ENCODE results near the gene KRT82. TPM values are rescaled to one million over a fixed set of nuclear protein-coding genes. Genes with fewer than 3 reads are reported as not detected.
A peak's percentile ranks its signal among the peaks of the same experiment; 100 is the strongest.

The KRT82 gene
- total and polyA plus RNA-seq, 4 donors = not detected

DNA sequence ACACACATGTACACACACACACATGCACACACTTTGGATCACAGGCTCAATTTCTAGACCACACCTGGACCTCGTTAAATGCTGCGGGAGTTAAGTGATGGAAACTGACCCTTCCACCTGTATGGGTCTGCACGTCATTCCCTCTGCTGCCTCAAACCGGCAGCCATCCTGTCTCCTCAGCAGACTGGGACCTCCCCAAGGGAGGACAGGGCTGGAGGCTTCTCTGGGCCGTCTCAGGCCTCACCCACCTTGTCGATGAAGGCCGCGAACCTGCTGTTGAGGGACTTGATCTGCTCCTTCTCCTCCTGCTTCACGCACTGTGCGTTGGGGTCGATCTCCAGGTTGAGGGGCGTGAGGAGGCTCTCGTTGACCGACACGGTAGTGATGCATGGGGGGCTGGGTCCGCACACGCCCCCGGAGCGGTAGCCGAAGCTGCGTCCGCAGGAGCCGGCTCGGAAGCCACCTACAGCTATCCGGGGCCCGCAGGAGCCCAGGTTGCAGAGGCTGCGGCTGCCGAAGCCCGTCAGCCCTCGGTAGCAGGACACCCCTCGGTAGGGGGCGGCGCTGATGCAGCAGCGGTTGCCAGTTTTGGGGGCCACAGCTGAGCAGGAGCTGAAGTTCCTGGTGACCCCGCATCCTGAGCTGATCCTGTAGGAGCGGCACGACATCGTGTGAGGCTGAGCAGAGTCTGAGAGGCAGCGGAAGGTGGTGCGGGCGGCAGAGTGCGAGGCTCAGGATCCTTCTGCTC, 39.2 kb downstream of the KRT82 start, which contains the start of gene KRT85:
KRT85 (minus strand) TSS at position 744 of the 748 bp plus-strand sequence; CDS start at position 668, 76 bp downstream.
- Histone ChIP-seq H3K36me3 (ENCODE audit: control insufficient read depth, insufficient read depth, low read length) (no peaks in the 10 kb centered on the region), H3K4me3 (ENCODE audit: low read depth, low read length) (no peak within 1 kb of the TSS), H3K9me3 (ENCODE audit: control insufficient read depth, insufficient read depth, low read length) (no peaks in the 10 kb centered on the region), H3K27me3 (ENCODE audit: control insufficient read depth, insufficient read depth, low read length) (peaks cover 2% of the 10 kb centered on the region), H3K27ac (ENCODE audit: low read depth, low read length) (no peak within 1 kb of the TSS), H3K4me1 (ENCODE audit: control insufficient read depth, insufficient read depth, low read length) (peaks cover 14% of the 10 kb centered on the region)
- DNase-seq (ENCODE audit: low read depth in 4 of 6, low spot score in 6 of 6) = no peak
- 71% methylated on average over 42 of the region's 42 CpGs for WGBS (ENCODE audit: insufficient coverage)

GRCh38 chr12:52364901-52365489, 41.1 kb downstream of the KRT82 start:
- DNase-seq (ENCODE audit: low read depth in 4 of 6, low spot score in 6 of 6) = no peak
- Histone ChIP-seq H3K27ac (ENCODE audit: low read depth, low read length) (no peak overlapping the region), H3K27me3 (ENCODE audit: control insufficient read depth, insufficient read depth, low read length) (peaks cover under 1% of the 10 kb centered on the region), H3K36me3 (ENCODE audit: control insufficient read depth, insufficient read depth, low read length) (no peaks in the 10 kb centered on the region), H3K9me3 (ENCODE audit: control insufficient read depth, insufficient read depth, low read length) (no peaks in the 10 kb centered on the region), H3K4me3 (ENCODE audit: low read depth, low read length) (no peak overlapping the region), H3K4me1 (ENCODE audit: control insufficient read depth, insufficient read depth, low read length) (no peaks in the 10 kb centered on the region)
- WGBS (ENCODE audit: insufficient coverage) = 83% methylated on average over 13 of the region's 14 CpGs

DNA sequence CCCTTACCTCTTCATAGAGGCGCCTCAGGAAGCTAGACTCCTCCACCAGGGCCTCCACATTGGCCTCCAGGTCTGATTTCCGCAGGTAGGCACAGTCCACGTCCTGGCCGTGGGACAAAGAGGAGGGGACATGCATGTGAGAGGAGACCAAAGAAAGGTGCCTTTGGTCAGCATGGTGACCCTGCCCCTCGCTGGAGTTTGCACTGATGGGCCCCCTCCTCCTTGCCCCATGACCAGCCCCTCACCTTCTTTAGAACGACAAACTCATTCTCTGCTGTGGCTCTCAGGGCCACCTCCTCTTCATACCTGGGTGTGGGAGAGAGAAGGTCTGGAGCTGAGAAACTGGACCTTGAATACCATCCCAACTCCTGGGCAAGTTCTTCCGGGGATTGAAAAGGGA, 42.1 kb downstream of the KRT82 start:
- Histone ChIP-seq H3K36me3 (ENCODE audit: control insufficient read depth, insufficient read depth, low read length) (no peaks in the 10 kb centered on the region), H3K27ac (ENCODE audit: low read depth, low read length) (no peak overlapping the region), H3K27me3 (ENCODE audit: control insufficient read depth, insufficient read depth, low read length) (no peaks in the 10 kb centered on the region), H3K4me1 (ENCODE audit: control insufficient read depth, insufficient read depth, low read length) (no peaks in the 10 kb centered on the region), H3K4me3 (ENCODE audit: low read depth, low read length) (no peak overlapping the region), H3K9me3 (ENCODE audit: control insufficient read depth, insufficient read depth, low read length) (no peaks in the 10 kb centered on the region)
- no peak for DNase-seq (ENCODE audit: low read depth in 4 of 6, low spot score in 6 of 6)
- 100% methylated on average over 1 of the region's 7 CpGs for WGBS (ENCODE audit: insufficient coverage)

GRCh38 chr12:52363111-52363679, 42.9 kb downstream of the KRT82 start:
- Histone ChIP-seq H3K4me1 (ENCODE audit: control insufficient read depth, insufficient read depth, low read length) (no peaks in the 10 kb centered on the region), H3K36me3 (ENCODE audit: control insufficient read depth, insufficient read depth, low read length) (no peaks in the 10 kb centered on the region)

GRCh38 chr12:52362118-52362726, 43.9 kb downstream of the KRT82 start:
- Histone ChIP-seq H3K27me3 (ENCODE audit: control insufficient read depth, insufficient read depth, low read length) (no peaks in the 10 kb centered on the region), H3K36me3 (ENCODE audit: control insufficient read depth, insufficient read depth, low read length) (no peaks in the 10 kb centered on the region), H3K4me3 (ENCODE audit: low read depth, low read length) (no peak overlapping the region), H3K9me3 (ENCODE audit: control insufficient read depth, insufficient read depth, low read length) (no peaks in the 10 kb centered on the region), H3K4me1 (ENCODE audit: control insufficient read depth, insufficient read depth, low read length) (no peaks in the 10 kb centered on the region), H3K27ac (ENCODE audit: low read depth, low read length) (no peak overlapping the region)
- WGBS (ENCODE audit: insufficient coverage) = 90% methylated on average over 11 of the region's 11 CpGs
- DNase-seq (ENCODE audit: low read depth in 4 of 6, low spot score in 6 of 6) = no peak

More at GRCh38 chr12:52363111-52363679, 42.9 kb downstream of the KRT82 start:
- Histone ChIP-seq H3K27ac (ENCODE audit: low read depth, low read length) (no peak overlapping the region), H3K27me3 (ENCODE audit: control insufficient read depth, insufficient read depth, low read length) (no peaks in the 10 kb centered on the region), H3K4me3 (ENCODE audit: low read depth, low read length) (no peak overlapping the region), H3K9me3 (ENCODE audit: control insufficient read depth, insufficient read depth, low read length) (no peaks in the 10 kb centered on the region)
- WGBS (ENCODE audit: insufficient coverage) = 96% methylated on average over 12 of the region's 12 CpGs
- no peak for DNase-seq (ENCODE audit: low read depth in 4 of 6, low spot score in 6 of 6)

DNA sequence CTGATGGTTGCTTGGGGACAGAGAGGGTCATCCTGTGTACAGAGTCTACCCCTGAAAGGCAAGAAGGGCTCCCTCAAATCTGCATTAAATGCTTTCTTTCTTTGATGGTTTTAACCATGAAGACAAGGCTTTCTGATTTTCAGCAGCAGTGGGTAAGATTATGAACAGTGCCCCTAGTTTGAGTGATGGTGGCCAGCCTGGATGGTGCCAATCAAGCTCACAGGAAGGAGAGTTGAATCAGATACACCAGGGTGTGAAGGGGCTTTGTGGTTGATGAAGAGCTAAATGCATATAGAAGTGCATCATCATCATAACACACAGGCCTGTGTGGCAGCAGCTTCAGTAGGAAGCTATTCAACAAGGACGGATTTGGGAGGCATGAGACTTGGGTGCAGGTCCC, 44.6 kb downstream of the KRT82 start:
- no peaks in the 10 kb centered on the region for H3K4me1 ChIP-seq (ENCODE audit: control insufficient read depth, insufficient read depth, low read length)
- no peak overlapping the region for H3K4me3 ChIP-seq (ENCODE audit: low read depth, low read length)
- H3K27me3 ChIP-seq (ENCODE audit: control insufficient read depth, insufficient read depth, low read length) = no peaks in the 10 kb centered on the region
- no peak for DNase-seq (ENCODE audit: low read depth in 4 of 6, low spot score in 6 of 6)
- no peaks in the 10 kb centered on the region for H3K36me3 ChIP-seq (ENCODE audit: control insufficient read depth, insufficient read depth, low read length)
- H3K9me3 ChIP-seq (ENCODE audit: control insufficient read depth, insufficient read depth, low read length) = no peaks in the 10 kb centered on the region
- no CpG with 5 or more reads among the region's 1 CpG for WGBS (ENCODE audit: insufficient coverage)
- H3K27ac ChIP-seq (ENCODE audit: low read depth, low read length) = no peak overlapping the region

DNA sequence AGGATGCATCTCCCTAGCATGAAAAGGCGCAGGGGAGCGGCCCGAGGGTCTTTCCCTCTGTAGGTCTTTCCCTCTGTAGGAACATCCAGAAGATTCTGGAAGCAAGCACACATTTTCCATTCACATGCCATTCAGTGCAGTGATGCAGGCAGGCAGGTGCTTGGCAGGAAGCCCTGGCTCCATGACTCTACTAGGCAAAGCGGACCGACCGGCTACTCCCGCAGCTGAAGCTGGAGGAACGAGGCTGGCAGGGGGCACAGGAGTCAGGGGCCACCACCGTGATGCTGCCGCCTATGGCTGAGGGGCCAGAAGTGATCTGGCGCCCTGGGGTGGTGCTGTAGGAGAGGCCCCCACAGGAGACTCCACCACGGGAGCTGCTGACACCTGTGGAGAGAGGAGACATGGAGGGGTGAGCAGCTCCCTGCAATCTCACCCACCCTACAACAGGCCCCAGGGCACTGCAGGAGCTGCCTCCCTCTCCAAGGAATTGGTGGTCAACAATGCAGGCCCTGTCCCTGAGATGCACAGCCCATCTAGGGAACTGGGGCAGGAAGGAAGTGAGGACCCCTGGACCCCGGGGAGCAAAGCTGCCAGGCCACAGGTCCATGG, 45.4 kb downstream of the KRT82 start:
- 66% methylated on average over 11 of the region's 13 CpGs for WGBS (ENCODE audit: insufficient coverage)
- Histone ChIP-seq H3K9me3 (ENCODE audit: control insufficient read depth, insufficient read depth, low read length) (no peaks in the 10 kb centered on the region), H3K27me3 (ENCODE audit: control insufficient read depth, insufficient read depth, low read length) (no peaks in the 10 kb centered on the region), H3K36me3 (ENCODE audit: control insufficient read depth, insufficient read depth, low read length) (no peaks in the 10 kb centered on the region), H3K27ac (ENCODE audit: low read depth, low read length) (no peak overlapping the region), H3K4me3 (ENCODE audit: low read depth, low read length) (no peak overlapping the region), H3K4me1 (ENCODE audit: control insufficient read depth, insufficient read depth, low read length) (peaks cover 1% of the 10 kb centered on the region)
- peak in 1 of 6 donors; percentile 55 for DNase-seq (ENCODE audit: low read depth in 4 of 6, low spot score in 6 of 6)

DNA sequence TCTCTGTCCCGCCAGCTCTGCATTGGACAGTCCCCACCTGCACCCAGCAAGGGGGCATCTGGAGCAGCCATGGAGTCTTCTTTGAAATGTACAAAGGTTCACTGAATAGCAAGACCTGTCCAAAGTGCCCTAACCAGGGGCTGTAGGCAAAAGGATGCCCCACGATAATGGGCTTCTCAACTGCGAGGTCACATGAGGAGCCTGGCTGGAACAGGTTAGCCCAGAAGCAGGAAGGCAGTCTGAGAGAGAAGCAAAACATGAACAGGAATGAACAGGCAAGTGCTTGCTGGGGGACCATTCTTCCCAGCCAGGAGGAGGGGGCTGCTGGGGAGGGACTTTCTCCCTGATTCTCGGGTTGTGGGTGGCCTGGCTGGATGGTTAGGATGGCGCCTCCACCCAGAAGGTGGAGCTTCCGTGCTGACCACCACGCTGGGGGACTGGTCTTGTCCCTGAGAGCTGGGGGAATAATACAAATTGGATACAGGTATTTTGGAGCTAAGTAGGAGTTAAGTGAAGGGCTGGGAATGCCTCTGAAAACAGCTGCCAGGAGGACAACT, 46.0 kb downstream of the KRT82 start:
- Histone ChIP-seq H3K9me3 (ENCODE audit: control insufficient read depth, insufficient read depth, low read length) (no peaks in the 10 kb centered on the region), H3K4me1 (ENCODE audit: control insufficient read depth, insufficient read depth, low read length) (peaks cover 2% of the 10 kb centered on the region), H3K27ac (ENCODE audit: low read depth, low read length) (no peak overlapping the region), H3K4me3 (ENCODE audit: low read depth, low read length) (no peak overlapping the region), H3K27me3 (ENCODE audit: control insufficient read depth, insufficient read depth, low read length) (no peaks in the 10 kb centered on the region), H3K36me3 (ENCODE audit: control insufficient read depth, insufficient read depth, low read length) (no peaks in the 10 kb centered on the region)
- DNase-seq (ENCODE audit: low read depth in 4 of 6, low spot score in 6 of 6) = no peak
- 85% methylated on average over 7 of the region's 7 CpGs for WGBS (ENCODE audit: insufficient coverage)

GRCh38 chr12:52359621-52360061, 46.5 kb downstream of the KRT82 start:
- whole genome bisulfite sequencing (ENCODE audit: insufficient coverage) = 89% methylated on average over 5 of the region's 5 CpGs
- no peak overlapping the region for H3K4me3 ChIP-seq (ENCODE audit: low read depth, low read length)
- H3K4me1 ChIP-seq (ENCODE audit: control insufficient read depth, insufficient read depth, low read length) = peaks cover 2% of the 10 kb centered on the region
- H3K27me3 ChIP-seq (ENCODE audit: control insufficient read depth, insufficient read depth, low read length) = no peaks in the 10 kb centered on the region
- H3K9me3 ChIP-seq (ENCODE audit: control insufficient read depth, insufficient read depth, low read length) = no peaks in the 10 kb centered on the region
- H3K36me3 ChIP-seq (ENCODE audit: control insufficient read depth, insufficient read depth, low read length) = no peaks in the 10 kb centered on the region
- H3K27ac ChIP-seq (ENCODE audit: low read depth, low read length) = no peak overlapping the region
- no peak for DNase-seq (ENCODE audit: low read depth in 4 of 6, low spot score in 6 of 6)

All from spinal cord (tissue), 10 donors.